Ureter (tissue), 1 donor: ENCODE results near the gene PFN1. TPM values are rescaled to one million over a fixed set of nuclear protein-coding genes. Genes with fewer than 3 reads are reported as not detected.
"Not testable (repeated sequence)": the region's sequence is repeated elsewhere in the genome, so short reads cannot be mapped to it uniquely, and the experiment has no call there.

Experiments used
- DNase-seq: peaks from one replicate; pipeline ENCODE4 v3.0.0-alpha.2; 2020; ENCODE audit warnings: low spot score
- total RNA-seq: library from RNA; stranded (reverse); gene quantifications from one replicate; pipeline ENCODE4 v1.2.4, GENCODE V29; 2023
- donor health status: DM: yes; HTN: yes; CAD: no.

The PFN1 gene
- total RNA-seq, 1 donor from 2014 or later: 598 TPM

GRCh38 chr17:4921320-4921719 lies 27.0 kb downstream of the PFN1 start:
- no peak for DNase-seq

- no peak for DNase-seq
These were observed 27.8 kb downstream of the PFN1 start for GRCh38 chr17:4920351-4921048.

- DNase-seq: no peak
These were observed 28.8 kb downstream of the PFN1 start for GRCh38 chr17:4919511-4920047.

DNA sequence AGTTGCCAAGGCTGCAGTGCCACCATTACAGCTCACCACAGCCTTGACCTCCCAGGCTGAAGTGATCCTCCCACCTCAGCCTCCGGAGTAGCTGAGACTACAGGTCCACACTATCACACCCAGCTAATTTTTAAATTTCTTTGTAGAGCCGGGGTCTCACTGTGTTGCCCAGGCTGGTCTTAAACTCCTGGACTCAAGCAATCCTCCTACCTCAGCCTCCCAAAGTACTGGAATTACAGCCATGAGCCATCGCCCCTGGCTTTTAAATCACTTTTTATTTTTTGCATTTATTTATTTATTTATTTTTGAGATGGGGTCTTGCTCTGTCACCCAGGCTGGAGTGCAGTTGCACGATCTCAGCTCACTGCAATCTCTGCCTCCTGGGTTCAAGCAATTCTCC lies 33.8 kb downstream of the PFN1 start:
- DNase-seq: not testable (repeated sequence)

GRCh38 chr17:4913994-4914393 lies 34.3 kb downstream of the PFN1 start:
- no peak for DNase-seq

GRCh38 chr17:4908711-4909496 lies 39.4 kb downstream of the PFN1 start:
- DNase-seq: peak; percentile 91

DNA sequence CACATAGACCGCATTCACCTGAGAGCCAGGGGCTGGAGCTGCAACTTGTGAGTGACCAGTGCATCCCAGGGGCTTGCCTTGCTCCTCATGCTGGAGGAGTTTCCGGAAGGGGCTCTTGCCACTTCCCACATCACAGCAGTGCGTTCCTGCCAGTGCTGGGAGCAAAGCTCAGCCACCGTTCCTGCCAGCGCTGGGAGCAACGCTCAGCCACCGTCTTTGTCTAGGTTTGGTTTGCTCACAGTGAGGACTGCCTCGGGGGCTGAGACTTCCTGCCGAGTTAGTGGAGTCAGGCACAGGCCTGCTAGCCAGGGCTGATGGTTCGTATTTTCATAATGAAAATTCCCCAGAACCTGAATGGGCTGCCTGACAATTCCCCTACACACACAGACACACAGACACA lies 40.0 kb downstream of the PFN1 start:
- DNase-seq: no peak

GRCh38 chr17:4906642-4907041 lies 41.7 kb downstream of the PFN1 start:
- not testable (repeated sequence) for DNase-seq

GRCh38 chr17:4903051-4903818 lies 45.1 kb downstream of the PFN1 start, which contains the start of gene CHRNE:
TSS of gene CHRNE (minus strand) at chr17:4903098. CDS start at chr17:4903063, 35 bp downstream.
- peak; percentile 85 for DNase-seq

DNA sequence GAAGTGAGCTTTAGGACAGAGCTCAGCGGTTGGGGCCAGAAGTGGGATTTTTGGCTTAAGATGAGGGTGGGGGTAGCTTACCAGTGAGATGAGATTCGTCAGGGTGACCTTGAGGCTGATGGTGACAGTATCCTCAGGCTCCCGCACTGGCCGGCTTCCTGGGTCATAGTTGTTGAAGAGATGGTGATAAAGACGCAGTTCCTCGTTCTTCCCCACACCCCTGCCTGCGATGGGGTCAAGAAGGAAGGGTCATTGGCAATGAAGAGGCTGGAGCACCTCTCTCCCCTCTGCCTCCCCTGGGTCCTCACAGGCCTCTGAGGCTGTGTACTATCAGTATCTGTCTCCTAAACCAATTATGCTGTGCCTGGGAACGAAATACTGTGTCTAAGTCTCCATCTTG lies 45.8 kb downstream of the PFN1 start:
- no peak for DNase-seq

- DNase-seq: no peak
These were observed 46.5 kb downstream of the PFN1 start for GRCh38 chr17:4901648-4902344.

DNA sequence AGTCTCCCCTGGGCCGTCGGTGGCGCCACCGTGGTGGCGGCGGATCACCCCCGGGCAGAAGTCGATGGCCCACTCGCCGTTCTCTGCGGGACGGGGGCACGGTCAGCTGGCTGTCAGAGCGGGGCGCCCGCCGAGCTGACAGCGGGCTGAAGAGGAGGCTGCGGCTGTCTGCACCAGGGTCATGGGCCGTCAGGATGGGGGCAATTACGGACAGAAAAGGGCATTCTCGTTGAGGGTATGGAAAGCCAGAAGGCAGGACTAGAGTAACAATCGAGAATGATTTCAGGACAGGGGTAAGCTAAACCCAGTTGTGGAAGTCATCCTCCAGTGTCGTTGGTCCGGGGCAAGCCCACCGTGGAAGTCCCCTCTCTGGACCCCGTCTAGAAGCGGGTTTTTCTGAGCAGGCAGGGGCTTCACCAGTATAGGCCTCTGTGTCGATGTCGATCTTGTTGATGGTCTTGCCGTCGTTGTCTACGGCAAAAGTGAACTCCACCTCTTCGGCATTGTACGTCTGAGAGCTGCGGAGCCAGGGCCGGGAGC lies 47.2 kb downstream of the PFN1 start:
- no peak for DNase-seq

GRCh38 chr17:4900231-4901107 lies 47.9 kb downstream of the PFN1 start:
- DNase-seq: no peak

GRCh38 chr17:4899341-4900230 lies 48.7 kb downstream of the PFN1 start, which contains the start of gene C17orf107:
TSS of gene C17orf107 (plus strand) at chr17:4899536. CDS start at chr17:4899763, 227 bp downstream.
- DNase-seq: no peak

- no peak for DNase-seq
These were observed 49.4 kb downstream of the PFN1 start for GRCh38 chr17:4898927-4899326.

DNA sequence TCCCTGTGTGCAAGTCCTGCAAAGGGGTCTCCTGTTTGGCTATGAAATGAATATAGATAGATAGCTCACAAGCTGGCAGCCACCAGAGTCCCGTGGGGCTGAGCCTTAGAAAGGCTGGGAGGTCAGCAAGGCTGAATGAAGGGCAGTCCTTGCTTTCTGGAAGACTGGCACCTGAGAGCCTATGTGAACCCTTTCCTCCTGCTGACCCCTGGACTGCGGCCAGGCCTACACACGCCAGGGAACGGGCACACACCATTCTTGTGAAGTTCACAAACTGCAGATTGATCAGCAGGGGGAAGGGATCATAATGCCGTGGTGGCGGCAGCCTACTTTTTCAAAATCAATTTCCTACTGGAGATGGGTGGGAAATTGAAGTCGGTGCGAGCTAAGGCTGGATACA lies 50.0 kb downstream of the PFN1 start:
- no peak for DNase-seq

- DNase-seq: no peak
These were observed 50.5 kb downstream of the PFN1 start for GRCh38 chr17:4897785-4898184.

GRCh38 chr17:4897198-4897687 lies 51.1 kb downstream of the PFN1 start:
- DNase-seq: no peak
